Stimulated activated CD8-positive, alpha-beta memory T cell treated with anti-CD3 and anti-CD28 coated beads, Interleukin-12 subunit alpha, Interleukin-12 subunit beta, amount 100 ng/mL, for 24 hours (primary cell): ENCODE results near the gene DIAPH3.

Experiments used
- DNase-seq: peaks from one replicate; pipeline ENCODE4 v3.0.0-alpha.2; 2020; ENCODE audit errors: extremely low read depth

DIAPH3 gene

GRCh38 chr13:59873856-59874255 lies 289.9 kb downstream of the DIAPH3 start:
- DNase-seq: no peak

DNA sequence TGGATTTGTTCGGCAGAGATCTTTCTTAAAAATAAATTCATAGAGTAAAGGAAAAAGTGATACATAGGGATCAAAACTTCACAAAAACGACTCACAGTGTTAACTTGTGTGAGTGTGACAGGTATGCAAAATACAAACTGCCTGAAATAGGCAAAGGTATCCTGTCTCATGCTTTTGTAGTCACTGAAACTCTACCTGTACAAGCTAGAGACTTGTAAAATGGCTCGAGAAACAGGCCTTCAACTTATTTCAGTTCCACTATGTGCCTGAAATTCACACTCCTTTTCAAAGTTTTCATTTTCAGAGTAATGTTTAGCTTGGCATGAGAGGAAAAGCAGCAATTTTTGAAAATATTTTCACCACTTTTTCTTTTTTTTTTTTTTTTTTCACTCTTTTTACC lies 290.4 kb downstream of the DIAPH3 start:
- no peak for DNase-seq

DNA sequence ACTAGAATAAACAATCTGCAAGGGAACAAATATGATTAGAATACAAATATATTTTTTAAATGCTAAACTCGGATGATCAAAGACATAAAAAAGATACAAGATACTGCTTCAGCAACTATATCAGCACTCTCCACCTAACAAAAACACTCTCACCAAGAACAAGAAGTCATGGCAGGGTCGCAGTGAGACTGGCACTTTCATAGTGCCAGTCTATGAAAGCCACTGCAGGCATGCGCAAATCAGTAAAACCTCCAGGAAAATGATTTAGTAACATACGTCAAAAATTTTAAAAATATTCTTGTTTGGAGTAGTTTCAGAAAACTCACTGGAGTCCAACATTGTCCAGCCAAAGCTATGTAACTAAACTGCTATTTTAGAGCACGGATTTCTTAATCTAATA lies 295.9 kb downstream of the DIAPH3 start:
- DNase-seq: no peak

GRCh38 chr13:59865398-59865797 lies 298.3 kb downstream of the DIAPH3 start:
- DNase-seq: no peak

DNA sequence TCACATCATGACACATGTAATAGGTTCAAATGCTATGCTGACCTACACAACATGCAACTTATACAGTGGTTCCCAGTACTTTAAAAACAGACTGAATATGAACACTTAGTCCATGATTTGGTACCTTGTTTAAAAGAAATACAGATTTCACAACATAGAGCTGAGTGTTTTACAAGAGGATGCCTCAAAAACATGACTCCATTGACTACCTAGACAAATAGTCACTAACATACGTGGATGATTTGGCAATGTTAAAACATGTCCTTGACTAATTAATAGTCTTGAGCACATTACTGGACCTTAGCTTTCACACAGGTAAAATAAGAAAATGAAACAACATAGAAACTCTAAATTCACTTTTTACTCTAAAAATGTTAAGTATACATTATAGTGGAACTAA lies 300.1 kb downstream of the DIAPH3 start:
- no peak for DNase-seq

DNA sequence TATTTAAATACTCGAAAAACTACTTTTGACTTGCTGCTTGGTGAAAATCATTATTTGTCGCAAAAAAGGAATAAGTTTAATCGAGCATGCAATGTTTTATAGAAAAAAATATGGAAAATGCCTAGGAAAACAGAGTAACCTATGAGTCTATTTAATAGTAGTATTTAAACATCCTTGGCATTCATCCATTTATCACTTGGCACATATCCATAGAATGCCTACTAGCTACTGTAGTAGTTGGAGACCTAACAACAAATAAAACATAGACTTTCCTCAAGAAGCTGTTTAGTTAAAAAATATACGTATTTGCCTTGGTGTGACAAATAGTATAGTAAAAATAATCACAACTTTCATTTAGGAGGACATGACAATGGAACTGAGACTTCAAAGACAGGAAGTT lies 302.1 kb downstream of the DIAPH3 start:
- DNase-seq: no peak

GRCh38 chr13:59856281-59856810 lies 307.4 kb downstream of the DIAPH3 start:
- no peak for DNase-seq

DNA sequence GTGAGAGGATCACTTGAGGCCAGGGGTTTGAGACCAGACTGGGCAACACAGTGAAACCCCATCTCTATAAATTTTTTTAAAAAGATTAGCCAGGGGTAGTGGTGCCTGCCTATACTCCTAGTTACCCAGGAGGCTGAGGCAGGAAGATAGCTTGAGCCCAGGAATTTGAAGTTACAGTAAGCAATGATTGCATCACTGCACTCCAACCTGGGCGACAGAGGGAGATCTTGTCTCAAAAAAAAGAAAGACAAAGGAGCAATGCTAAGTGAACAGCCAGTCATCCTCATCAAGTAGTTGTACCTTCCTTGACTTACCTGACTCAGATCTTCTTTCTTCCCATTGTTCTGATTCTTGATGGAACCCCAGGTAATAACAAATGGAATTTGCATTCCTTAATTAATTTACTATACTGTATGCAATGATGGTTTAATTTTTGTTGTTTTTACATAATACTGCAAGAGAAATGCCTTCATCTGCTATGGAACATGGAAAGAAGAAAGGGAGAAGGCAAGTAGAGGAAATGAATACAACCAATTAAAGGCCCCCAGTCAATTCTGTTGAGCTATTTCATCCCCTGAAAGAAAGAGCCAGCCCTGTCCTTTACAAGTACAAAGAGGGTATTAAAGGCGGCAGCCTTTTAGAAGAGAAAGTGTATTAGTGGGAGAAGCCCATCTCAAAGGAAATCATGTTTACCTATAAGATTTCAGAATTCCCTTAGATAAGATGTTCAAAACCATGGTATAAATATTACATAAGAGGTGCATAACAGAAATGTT lies 316.7 kb downstream of the DIAPH3 start:
- no peak for DNase-seq

DNA sequence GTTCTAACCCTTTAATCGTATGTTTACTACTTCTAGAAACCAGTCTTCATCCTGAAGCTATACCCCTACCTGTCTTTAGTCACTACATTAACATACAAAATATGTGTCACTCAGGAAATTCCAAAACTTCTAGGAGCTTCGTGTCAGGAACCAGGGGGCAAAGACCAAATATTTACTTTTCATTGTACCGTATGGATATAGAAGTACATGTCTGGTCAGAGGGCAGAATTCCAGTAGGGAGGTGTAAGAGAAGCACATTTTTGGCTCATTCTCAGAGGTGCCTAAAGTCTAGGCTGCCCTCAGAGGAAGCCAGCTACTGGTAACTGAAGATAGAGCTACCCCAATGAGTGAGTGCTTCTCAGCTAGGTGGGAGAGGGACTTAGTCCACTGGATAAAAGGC lies 320.7 kb downstream of the DIAPH3 start:
- DNase-seq: no peak

- DNase-seq: no peak
These were observed 321.2 kb downstream of the DIAPH3 start for GRCh38 chr13:59842507-59842906.

GRCh38 chr13:59839186-59839585 lies 324.5 kb downstream of the DIAPH3 start:
- no peak for DNase-seq

DNA sequence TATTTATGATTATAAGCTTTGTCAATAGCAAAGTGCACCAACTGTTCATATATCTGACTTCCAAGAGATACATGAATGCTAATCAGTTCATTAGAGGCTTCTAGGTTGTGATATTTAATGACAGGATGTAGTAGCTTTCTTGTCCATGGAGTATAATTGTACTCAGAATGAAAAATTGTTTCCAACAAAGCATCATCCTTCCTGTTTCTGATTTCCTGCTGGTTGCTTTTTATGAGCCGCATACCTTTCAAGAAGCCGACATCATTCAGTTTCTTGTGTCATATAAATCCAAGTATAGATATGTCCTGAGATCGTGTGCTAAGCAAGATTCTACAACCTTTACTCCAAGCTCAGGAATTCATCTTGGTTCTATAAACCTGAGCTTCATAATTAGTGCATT lies 326.6 kb downstream of the DIAPH3 start:
- no peak for DNase-seq

- no peak for DNase-seq
These were observed 328.2 kb downstream of the DIAPH3 start for GRCh38 chr13:59835569-59835968.

- DNase-seq: no peak
These were observed 328.9 kb downstream of the DIAPH3 start for GRCh38 chr13:59834801-59835200.

DNA sequence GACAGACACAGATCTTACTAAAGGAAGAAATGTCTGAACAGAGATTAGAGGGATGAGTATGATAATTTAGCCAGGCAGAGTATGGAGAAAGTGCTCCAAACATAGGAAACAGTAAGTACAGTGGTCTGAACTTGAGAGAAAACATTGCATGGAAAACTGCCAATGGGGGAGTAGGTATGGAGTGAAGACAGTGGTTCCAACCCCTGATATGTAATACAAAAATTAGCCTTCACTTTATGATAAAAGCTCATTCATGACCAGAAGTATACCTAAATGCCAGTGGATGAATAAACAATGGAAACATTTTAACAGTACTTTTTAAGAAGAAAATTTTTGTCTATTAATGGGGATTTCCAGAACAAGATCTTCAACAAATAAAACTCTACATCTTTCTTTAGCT lies 334.0 kb downstream of the DIAPH3 start:
- no peak for DNase-seq

- no peak for DNase-seq
These were observed 340.2 kb downstream of the DIAPH3 start for GRCh38 chr13:59823486-59823885.

GRCh38 chr13:59809564-59809963 lies 354.2 kb downstream of the DIAPH3 start:
- no peak for DNase-seq

GRCh38 chr13:59806801-59807200 lies 356.9 kb downstream of the DIAPH3 start:
- DNase-seq: no peak

- no peak for DNase-seq
These were observed 362.4 kb downstream of the DIAPH3 start for GRCh38 chr13:59801107-59801880.

GRCh38 chr13:59793107-59793506 lies 370.6 kb downstream of the DIAPH3 start:
- no peak for DNase-seq

DNA sequence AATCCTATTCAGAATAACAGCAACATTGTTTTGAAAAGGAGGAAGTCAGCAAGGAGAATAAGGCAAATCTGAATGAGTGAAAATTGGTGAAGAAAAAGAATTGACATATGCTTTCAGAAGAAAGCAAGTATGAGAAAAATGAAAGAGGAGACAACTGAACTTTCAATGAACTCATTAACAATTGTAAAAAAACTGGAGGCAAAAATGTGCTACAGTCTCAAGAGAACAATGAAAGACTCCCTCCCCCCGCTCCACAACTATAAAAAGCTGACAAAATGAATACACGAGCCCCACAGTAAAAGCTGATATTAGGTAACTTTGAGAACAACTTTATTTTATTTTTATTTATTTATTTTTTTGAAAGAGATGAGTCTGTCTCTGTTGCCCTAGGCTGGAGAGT lies 373.1 kb downstream of the DIAPH3 start:
- DNase-seq: no peak

DNA sequence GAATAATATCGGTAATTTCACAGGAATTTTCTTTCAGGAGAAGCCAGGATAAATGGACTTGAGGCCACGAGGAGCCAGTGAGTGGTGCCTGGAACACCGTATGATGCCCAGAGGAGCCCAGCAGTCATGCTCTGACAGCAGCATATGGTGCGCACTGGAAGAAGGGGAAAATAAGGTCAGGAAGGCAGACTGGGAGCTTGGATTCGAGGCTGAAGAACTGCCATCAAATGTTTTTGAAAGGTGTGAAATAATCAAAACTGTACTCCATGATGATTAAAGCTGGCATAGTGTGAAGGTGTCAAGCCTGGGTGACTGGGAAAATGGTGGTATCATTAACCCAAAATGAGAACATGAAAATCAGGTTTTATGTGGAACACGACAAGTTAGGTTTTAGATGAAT lies 374.2 kb downstream of the DIAPH3 start:
- DNase-seq: no peak

DNA sequence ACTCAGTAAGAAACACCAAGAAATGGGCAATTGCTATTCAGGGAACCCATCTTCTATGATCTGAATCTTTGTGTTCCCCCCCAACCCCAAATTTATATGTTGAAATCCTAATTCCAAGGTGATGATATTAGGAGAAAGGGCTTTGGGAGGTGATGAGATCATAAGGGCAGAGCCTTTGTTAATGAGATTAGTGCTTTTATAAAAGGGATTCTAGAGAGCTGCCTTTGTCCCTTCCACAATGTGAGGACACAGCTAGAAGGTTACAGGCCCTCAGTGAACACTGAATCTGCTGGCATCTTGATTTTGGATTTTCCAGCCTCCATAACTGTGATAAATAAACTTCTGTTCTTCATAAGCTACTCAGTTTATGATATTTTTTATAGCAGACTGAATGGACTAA lies 376.0 kb downstream of the DIAPH3 start:
- DNase-seq: no peak
